Stomach smooth muscle (tissue), 2 donors: Measurements from ENCODE around the gene TEX26.

ENCODE experiments used
- H3K27ac ChIP-seq: one replicate; pipeline ENCODE4 v1.7.0; 2013; ENCODE audit warnings: mild to moderate bottlenecking, low read length, inconsistent platforms
- H3K27me3 ChIP-seq, 2 donors: one replicate each; pipeline ENCODE4 v1.7.0; 2013; ENCODE audit warnings: low read length in 2 of 2; ENCODE audit not compliant: insufficient read depth in 2 of 2, control insufficient read depth in 1 of 2
- H3K36me3 ChIP-seq, 2 donors: one replicate each; pipeline ENCODE4 v1.7.0; 2013; ENCODE audit warnings: low read length in 2 of 2; ENCODE audit not compliant: control insufficient read depth in 2 of 2, insufficient read depth in 2 of 2
- H3K4me1 ChIP-seq: one replicate; pipeline ENCODE4 v1.7.0; 2013; ENCODE audit warnings: low read length; ENCODE audit not compliant: control insufficient read depth, insufficient read depth
- H3K4me3 ChIP-seq, 2 donors: one replicate each; pipeline ENCODE4 v1.7.0; 2013; ENCODE audit warnings: low read length in 2 of 2
- H3K9ac ChIP-seq, 2 donors: one replicate each; pipeline ENCODE4 v1.7.0; 2013; ENCODE audit warnings: low read length in 2 of 2, mild to moderate bottlenecking in 1 of 2
- H3K9me3 ChIP-seq, 2 donors: one replicate each; pipeline ENCODE4 v1.7.0; 2013; ENCODE audit warnings: low read length in 2 of 2; ENCODE audit not compliant: control insufficient read depth in 2 of 2
- donor health status: healthy.
- donor health status: Pancreatic carcinoma.

TEX26 gene

DNA sequence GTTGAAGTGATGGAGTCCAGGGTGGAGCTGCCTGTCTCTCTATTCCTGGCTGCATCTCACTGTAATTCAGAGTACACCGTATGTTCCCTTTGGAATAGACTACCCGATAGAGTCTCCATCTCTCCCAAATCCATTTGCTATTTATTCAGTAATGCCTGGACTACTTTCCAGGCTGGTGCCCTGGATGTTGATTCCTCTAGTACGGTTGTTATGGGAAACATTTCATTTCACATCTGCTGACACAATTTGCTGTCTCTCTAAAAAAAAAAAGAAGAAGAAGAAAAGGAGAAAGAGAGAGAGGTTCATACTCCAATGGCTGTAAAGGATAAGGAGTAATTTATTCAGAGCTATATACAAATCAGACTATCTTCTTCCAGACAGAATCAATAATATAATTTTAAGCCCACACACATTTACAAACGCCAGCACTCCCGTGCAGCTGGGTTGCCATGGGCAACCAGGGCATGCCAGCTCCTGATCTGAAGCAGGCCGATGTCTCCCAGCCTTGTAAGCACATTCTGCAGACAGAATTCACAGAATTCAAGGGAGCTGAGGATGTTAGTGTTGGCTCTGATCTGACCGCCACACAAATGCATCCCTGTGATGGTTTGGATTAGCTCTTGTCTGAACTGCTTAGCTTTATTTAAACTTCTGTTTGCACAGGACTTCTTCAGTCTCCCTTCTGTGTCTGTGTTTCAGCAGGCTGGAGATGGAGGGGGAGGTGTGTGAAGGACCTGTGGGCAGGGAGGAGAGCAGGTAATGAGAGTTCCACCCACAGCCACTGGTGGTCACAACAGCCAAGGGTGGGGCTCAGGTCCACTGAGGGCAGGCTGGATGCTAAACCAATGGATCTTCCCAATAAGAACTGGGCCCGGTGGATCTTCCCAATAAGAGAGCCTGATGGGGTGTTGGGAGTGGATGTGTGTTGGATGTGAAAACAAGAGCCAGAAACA is 66.0 kb downstream of the TEX26 start:
- no peak overlapping the region for H3K9ac ChIP-seq
- H3K9me3 ChIP-seq: no peaks in the 10 kb centered on the region
- peak overlapping the region in 1 of 2 donors; percentile 22 for H3K4me3 ChIP-seq
- H3K27me3 ChIP-seq: no peaks in the 10 kb centered on the region
- no peaks in the 10 kb centered on the region for H3K36me3 ChIP-seq
- no peak overlapping the region for H3K27ac ChIP-seq
- H3K4me1 ChIP-seq: peaks cover 11% of the 10 kb centered on the region

DNA sequence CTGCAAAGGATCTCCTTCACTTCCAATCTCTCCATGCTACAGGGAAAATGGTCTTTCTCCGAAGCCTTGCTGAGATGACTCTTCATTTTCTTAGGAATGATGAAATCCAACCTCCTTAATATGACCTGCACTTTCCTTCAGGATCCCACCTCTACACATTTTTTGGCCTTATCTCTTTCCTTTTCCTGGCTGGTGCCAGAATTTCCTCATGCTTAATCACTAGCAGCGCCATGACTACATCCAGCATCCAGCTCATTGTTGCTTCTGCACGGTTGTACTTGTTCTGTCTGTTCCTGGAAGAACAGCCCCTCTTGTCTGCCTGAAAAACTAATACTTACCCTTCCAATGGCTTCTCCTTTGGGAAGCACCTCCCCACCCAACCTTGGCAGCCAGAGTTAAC is 68.4 kb downstream of the TEX26 start:
- Histone ChIP-seq H3K4me3 (no peak overlapping the region), H3K27ac (no peak overlapping the region), H3K9me3 (no peaks in the 10 kb centered on the region), H3K4me1 (peaks cover 11% of the 10 kb centered on the region), H3K36me3 (no peaks in the 10 kb centered on the region), H3K27me3 (peaks cover 0 to 3% of the 10 kb centered on the region in 2 donors), H3K9ac (no peak overlapping the region)

DNA sequence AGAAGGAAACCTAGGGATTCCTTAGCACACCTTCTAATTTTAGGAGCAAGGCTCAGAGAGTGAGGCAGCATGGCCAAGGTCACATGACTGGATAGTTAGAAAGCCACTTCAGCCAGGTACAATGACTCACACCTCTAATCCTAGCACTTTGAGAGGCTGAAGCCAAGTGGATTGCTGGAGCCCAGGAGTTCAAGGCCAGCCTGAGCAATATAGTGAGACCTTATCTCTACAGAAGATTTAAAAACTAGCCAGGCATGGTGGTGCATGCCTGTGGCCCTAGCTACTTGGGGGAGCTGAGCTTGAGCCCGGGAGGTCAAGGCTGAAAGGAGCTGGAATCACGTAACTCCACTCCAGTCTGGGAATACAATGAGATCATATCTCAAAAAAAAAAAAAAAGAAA is 69.2 kb downstream of the TEX26 start:
- no peak overlapping the region for H3K27ac ChIP-seq
- no peak overlapping the region for H3K9ac ChIP-seq
- H3K4me1 ChIP-seq: peaks cover 11% of the 10 kb centered on the region
- no peaks in the 10 kb centered on the region for H3K9me3 ChIP-seq
- H3K36me3 ChIP-seq: no peaks in the 10 kb centered on the region
- peaks cover 0 to 3% of the 10 kb centered on the region in 2 donors for H3K27me3 ChIP-seq
- H3K4me3 ChIP-seq: no peak overlapping the region

DNA sequence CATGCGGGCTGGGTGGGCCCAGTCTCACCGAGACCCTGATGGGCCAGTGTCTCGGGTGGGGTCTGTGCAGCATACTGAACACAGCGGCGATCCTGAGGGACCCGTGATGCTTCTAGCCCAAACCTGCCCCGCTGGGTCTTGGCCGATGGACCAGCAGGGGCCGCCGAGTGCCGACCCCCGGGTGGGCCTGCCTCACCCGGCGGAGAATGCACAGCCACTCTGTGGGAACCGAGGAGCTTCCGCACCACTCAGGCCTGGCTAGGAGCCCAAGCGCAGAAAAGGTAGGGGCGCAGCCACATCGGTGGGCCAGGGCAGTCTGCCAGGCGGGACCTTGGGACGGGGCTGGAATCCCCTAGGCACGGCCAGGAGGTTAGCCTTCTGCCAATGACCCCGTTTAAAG is 72.6 kb downstream of the TEX26 start:
- Histone ChIP-seq H3K9ac (no peak overlapping the region), H3K4me1 (no peaks in the 10 kb centered on the region), H3K27ac (no peak overlapping the region), H3K36me3 (no peaks in the 10 kb centered on the region), H3K9me3 (no peaks in the 10 kb centered on the region), H3K4me3 (no peak overlapping the region), H3K27me3 (peaks cover 0 to 7% of the 10 kb centered on the region in 2 donors)

DNA sequence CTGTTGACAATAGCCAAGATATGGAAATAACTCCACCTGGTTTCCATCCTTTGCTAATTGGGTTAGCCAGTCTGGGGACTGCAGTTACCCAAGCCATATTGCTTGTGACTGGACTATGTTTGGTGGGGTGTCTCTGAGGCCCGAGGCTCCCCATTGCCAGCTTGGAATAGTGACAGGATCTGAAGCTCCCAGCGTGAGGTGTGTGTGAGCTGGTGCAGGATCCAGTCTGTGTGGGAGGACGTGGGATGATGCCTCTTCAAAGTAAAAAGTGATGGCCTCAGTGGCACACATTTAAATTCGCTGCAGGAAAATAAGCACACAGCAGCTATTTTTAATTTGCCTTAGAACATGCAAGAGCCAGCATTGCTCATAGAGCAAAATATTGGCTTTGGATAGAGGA is 75.0 kb downstream of the TEX26 start:
- Histone ChIP-seq H3K9ac (no peak overlapping the region), H3K4me1 (no peaks in the 10 kb centered on the region), H3K27me3 (peaks cover 0 to 7% of the 10 kb centered on the region in 2 donors), H3K9me3 (no peaks in the 10 kb centered on the region), H3K4me3 (no peak overlapping the region), H3K36me3 (no peaks in the 10 kb centered on the region), H3K27ac (no peak overlapping the region)

DNA sequence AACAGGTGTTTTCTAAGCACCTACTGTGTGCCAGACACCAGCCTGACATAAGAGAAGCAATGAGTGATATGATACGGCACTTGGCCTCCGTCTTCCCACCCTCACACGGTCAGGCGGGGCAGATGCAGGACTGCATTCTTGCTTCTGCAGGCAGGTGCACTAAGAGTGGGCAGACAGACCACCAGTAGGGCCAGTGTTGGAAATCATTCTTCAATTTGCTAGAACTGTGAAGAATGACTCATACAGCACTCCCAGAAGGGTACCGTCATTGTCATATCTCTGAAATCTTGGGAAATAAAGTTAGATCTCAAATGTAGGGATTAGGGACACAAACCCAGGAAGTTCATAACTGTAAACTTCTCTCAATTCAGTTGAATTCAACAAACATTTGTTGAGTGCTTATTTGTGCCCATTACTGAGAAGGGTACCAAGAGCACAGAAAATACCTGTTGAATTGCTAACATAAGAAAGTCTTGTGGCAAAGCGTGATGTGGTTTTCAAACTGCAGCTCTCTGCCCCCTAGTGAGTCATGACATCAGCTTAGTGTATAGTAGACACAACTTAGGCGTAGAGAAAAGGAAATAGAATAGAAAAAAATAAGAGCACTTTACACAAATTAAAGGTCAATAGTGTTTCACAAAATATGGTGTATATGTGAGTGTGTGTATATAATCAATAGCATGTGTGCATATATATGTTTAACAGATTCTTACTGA is 76.1 kb downstream of the TEX26 start:
- Histone ChIP-seq H3K27ac (no peak overlapping the region), H3K9me3 (no peaks in the 10 kb centered on the region), H3K4me3 (no peak overlapping the region), H3K27me3 (peaks cover 0 to 7% of the 10 kb centered on the region in 2 donors), H3K9ac (no peak overlapping the region), H3K36me3 (no peaks in the 10 kb centered on the region), H3K4me1 (no peaks in the 10 kb centered on the region)

DNA sequence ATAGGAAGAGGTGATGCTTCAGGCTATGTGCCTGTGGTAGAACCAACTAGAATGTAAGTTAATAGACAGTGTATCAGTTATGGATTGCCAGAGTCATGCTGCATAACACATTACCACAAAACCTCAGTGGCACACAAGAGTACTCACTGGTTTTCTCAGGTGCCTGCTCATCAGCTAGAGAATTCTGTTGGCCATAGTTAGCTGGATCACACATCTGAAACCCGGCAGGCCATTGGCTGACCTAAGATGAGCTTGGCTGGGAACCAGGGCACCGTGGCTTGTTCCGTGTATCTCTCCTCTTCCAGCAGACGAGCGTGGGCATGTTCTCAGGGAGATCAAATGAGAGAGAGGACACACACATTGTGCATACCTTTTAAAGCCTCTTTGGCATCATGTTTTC is 76.7 kb downstream of the TEX26 start:
- no peaks in the 10 kb centered on the region for H3K36me3 ChIP-seq
- no peak overlapping the region for H3K27ac ChIP-seq
- no peaks in the 10 kb centered on the region for H3K4me1 ChIP-seq
- H3K27me3 ChIP-seq: peaks cover 0 to 6% of the 10 kb centered on the region in 2 donors
- H3K4me3 ChIP-seq: no peak overlapping the region
- H3K9me3 ChIP-seq: no peaks in the 10 kb centered on the region
- no peak overlapping the region for H3K9ac ChIP-seq

DNA sequence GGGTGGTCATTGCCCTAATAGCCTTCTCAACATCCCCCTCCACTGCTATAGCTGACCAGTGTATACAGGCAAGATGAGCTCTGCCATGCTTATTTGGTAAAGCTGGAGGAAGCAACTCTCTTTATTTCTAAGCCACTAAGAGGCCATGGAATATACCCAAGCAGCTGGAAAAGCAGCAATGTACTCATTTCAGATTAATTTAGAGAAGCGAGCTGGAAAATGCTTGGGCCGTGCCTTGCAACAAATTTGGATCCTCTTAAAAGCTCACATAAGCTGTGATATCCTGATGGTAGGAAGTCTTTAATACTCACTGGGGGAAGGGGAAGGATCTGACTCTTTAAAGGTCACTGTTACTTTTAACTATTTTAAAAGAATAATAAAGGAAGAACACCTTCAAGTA is 77.8 kb downstream of the TEX26 start:
- H3K4me3 ChIP-seq: no peak overlapping the region
- H3K4me1 ChIP-seq: no peaks in the 10 kb centered on the region
- no peak overlapping the region for H3K27ac ChIP-seq
- no peaks in the 10 kb centered on the region for H3K9me3 ChIP-seq
- H3K27me3 ChIP-seq: peaks cover 0 to 4% of the 10 kb centered on the region in 2 donors
- no peaks in the 10 kb centered on the region for H3K36me3 ChIP-seq
- H3K9ac ChIP-seq: no peak overlapping the region

DNA sequence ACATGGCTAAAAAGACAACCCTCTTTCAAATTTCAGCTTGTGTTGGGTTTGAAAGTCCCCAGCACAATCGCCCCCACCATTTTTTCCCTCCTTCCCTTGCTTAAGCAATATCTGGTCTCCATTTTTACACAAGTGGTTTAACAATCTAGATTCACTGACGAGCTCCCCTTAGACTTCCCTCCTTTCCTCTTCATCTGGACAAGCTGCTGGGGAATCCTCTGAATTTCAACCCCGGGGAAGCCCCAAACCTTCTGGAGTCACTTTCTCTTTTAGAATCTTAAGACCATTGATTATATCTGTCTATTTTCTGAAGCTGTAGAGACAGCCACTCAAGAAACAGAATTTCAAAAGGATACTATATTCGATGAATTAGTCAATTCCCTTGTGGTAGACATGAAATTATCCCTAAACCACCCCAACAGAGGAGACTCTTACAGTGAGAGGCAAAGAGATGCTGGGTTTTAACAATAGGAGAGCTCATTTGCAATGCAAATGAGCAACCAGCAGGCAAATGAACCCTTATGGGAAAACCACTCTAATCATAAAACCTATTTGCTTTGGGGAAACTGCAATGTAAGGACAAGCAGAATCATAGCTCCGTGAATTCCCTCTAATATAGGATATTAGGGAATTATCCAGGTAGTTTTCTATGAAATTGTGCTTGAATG is 78.9 kb downstream of the TEX26 start:
- peaks cover 0 to 4% of the 10 kb centered on the region in 2 donors for H3K27me3 ChIP-seq
- H3K4me3 ChIP-seq: no peak overlapping the region
- H3K9ac ChIP-seq: no peak overlapping the region

DNA sequence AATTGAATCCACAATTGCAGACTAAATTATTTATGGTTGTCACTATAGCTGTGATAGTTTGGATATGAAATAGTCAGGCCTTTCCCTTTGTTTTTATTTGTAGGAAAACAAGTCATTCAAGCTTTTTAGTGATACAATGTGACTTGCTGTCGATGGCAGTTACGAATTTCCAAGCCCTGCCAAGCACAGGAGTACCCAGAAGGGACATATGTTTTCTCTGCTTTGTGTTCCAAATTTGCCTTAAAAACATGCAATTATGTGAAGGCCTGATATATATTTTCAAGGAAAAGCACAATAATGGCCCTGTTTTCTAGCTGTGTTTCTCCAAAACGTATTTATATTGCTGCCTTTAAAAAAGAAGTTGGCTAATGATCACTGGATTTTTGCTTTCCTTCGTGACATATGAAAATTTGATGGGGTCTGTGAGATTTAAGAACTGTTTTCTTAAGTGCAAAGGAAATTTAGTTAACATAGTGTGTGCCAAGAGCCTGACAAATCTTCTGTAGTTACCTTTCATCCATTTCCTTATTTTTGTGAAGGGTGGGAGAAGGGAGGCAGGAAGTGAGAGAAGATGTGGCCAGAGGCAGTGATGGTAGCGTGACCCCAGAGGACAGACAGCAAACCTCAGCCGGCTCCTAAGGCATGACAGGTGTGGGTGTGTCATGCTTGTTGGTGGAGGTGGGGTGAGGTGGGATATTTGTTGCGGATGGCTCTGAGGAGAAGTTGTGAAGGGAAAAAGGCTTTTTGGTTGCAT is 79.6 kb downstream of the TEX26 start:
- Histone ChIP-seq H3K27ac (no peak overlapping the region), H3K9me3 (no peaks in the 10 kb centered on the region), H3K4me3 (no peak overlapping the region), H3K9ac (no peak overlapping the region), H3K4me1 (no peaks in the 10 kb centered on the region), H3K36me3 (no peaks in the 10 kb centered on the region), H3K27me3 (peaks cover under 1 to 4% of the 10 kb centered on the region in 2 donors)

More for the DNA sequence above, 78.9 kb downstream of the TEX26 start:
- H3K9me3 ChIP-seq: no peaks in the 10 kb centered on the region
- no peaks in the 10 kb centered on the region for H3K36me3 ChIP-seq
- H3K27ac ChIP-seq: no peak overlapping the region
- no peaks in the 10 kb centered on the region for H3K4me1 ChIP-seq
